Stimulated activated CD8-positive, alpha-beta memory T cell treated with anti-CD3 and anti-CD28 coated beads, Interleukin-7, amount 100 ng/mL, for 1 hour (primary cell): ENCODE results near the gene TANC2.
"Not testable (repeated sequence)": the region's sequence is repeated elsewhere in the genome, so short reads cannot be mapped to it uniquely, and the experiment has no call there.

Experiments
- DNase-seq, 2 donors: peaks; one replicate each; pipeline ENCODE4 v3.0.0-alpha.2; 2020; ENCODE audit warnings: low read depth in 2 of 2

TANC2 gene

GRCh38 chr17:62964506-62964905 is 1.5 kb upstream of the TANC2 start:
- no peak for DNase-seq

- no peak for DNase-seq
Observed at GRCh38 chr17:62965174-62965685, 805 bp upstream of the TANC2 start.

GRCh38 chr17:62966426-62967204 is 580 bp downstream of the TANC2 start:
- DNase-seq: peak; percentile 3 to 37

GRCh38 chr17:62967205-62967529 is 1.1 kb downstream of the TANC2 start:
- no peak for DNase-seq

GRCh38 chr17:62968445-62968923 is 2.4 kb downstream of the TANC2 start:
- DNase-seq: peak in 1 of 2 donors; percentile 23

GRCh38 chr17:62970610-62971009 is 4.6 kb downstream of the TANC2 start:
- no peak for DNase-seq

GRCh38 chr17:62971853-62972252 is 5.8 kb downstream of the TANC2 start:
- no peak for DNase-seq

- DNase-seq: no peak
Observed at GRCh38 chr17:62974788-62975187, 8.8 kb downstream of the TANC2 start.

- no peak for DNase-seq
Observed at GRCh38 chr17:62975206-62975605, 9.2 kb downstream of the TANC2 start.

GRCh38 chr17:62976643-62977231 is 10.7 kb downstream of the TANC2 start:
- not testable (repeated sequence) for DNase-seq

- DNase-seq: no peak
Observed at GRCh38 chr17:62980842-62981241, 14.8 kb downstream of the TANC2 start.

- DNase-seq: no peak
Observed at GRCh38 chr17:62981933-62982332, 15.9 kb downstream of the TANC2 start.

GRCh38 chr17:62984801-62985200 is 18.8 kb downstream of the TANC2 start:
- no peak for DNase-seq

- no peak for DNase-seq
Observed at GRCh38 chr17:62986549-62986948, 20.5 kb downstream of the TANC2 start.

- DNase-seq: no peak
Observed at GRCh38 chr17:62987136-62987535, 21.1 kb downstream of the TANC2 start.

GRCh38 chr17:62989501-62989900 is 23.5 kb downstream of the TANC2 start:
- no peak for DNase-seq

GRCh38 chr17:62994931-62995330 is 28.9 kb downstream of the TANC2 start:
- no peak for DNase-seq

- DNase-seq: no peak
Observed at GRCh38 chr17:62995377-62995885, 29.4 kb downstream of the TANC2 start.

GRCh38 chr17:62996221-62996620 is 30.2 kb downstream of the TANC2 start:
- no peak for DNase-seq

GRCh38 chr17:62998166-62998565 is 32.1 kb downstream of the TANC2 start:
- DNase-seq: no peak

GRCh38 chr17:62998665-62999393 is 32.8 kb downstream of the TANC2 start:
- no peak for DNase-seq

- DNase-seq: no peak
Observed at GRCh38 chr17:62999736-63000135, 33.7 kb downstream of the TANC2 start.
